Upper lobe of right lung (tissue), 1 donor: ENCODE results near the gene LNX2. TPM values are rescaled to one million over a fixed set of nuclear protein-coding genes. Genes with fewer than 3 reads are reported as not detected.
A peak's percentile ranks its signal among the peaks of the same experiment; 100 is the strongest.

ENCODE experiments used
- ATAC-seq: fragments of 200-7000 bp; cut with Tn5 transposase; one replicate; pipeline ENCODE4 v1.9.1; 2020; ENCODE audit warnings: mild to moderate bottlenecking, moderate library complexity
- DNase-seq: peaks from one replicate; pipeline ENCODE4 v3.0.0-alpha.2; 2020
- H3K27ac ChIP-seq: fragments of 200-600 bp; one replicate; pipeline ENCODE4 v1.8.0; 2022
- H3K27me3 ChIP-seq: fragments of 200-600 bp; one replicate; pipeline ENCODE4 v1.8.0; 2022; ENCODE audit warnings: mild to moderate bottlenecking
- H3K36me3 ChIP-seq: fragments of 200-600 bp; one replicate; pipeline ENCODE4 v1.8.0; 2022
- H3K4me1 ChIP-seq: fragments of 200-600 bp; one replicate; pipeline ENCODE4 v1.8.0; 2022
- H3K4me3 ChIP-seq: fragments of 200-600 bp; one replicate; pipeline ENCODE4 v1.8.0; 2022; ENCODE audit warnings: mild to moderate bottlenecking
- H3K9me3 ChIP-seq: fragments of 200-600 bp; one replicate; pipeline ENCODE4 v1.8.0; 2022
- intact Hi-C: fragments of 100-400 bp; cut with DNase I; formaldehyde crosslinking; loops from one replicate; pipeline ENCODE4 v1.11.0; 2022
- total RNA-seq: library from RNA; stranded (reverse); fragmentation: NEBNext Ultra II Directional; extraction: Animal tissue kit (Norgen Biotek cat#: 25700); gene quantifications from one replicate; pipeline ENCODE4 v1.2.1, GENCODE V29; 2021
- TF ChIP-seq, protein P1 (sequence below): fragments of 200-600 bp; IDR thresholded peaks from one replicate; pipeline ENCODE4 v1.8.0; 2022; ENCODE audit warnings: antibody characterized with exemption
- donor health status: DM: no; HTN: yes; CAD: no; lungs with severe emphysema.

LNX2 gene
- total RNA-seq, 1 donor from 2014 or later: 35.3 TPM

- peak; percentile 66 for ATAC-seq
- Histone ChIP-seq H3K36me3 (no peaks in the 10 kb centered on the region), H3K27me3 (no peaks in the 10 kb centered on the region), H3K9me3 (no peaks in the 10 kb centered on the region), H3K4me3 (no peak overlapping the region), H3K27ac (no peak overlapping the region), H3K4me1 (no peaks in the 10 kb centered on the region)
- no peak for DNase-seq
- TF ChIP-seq, protein P1, sequence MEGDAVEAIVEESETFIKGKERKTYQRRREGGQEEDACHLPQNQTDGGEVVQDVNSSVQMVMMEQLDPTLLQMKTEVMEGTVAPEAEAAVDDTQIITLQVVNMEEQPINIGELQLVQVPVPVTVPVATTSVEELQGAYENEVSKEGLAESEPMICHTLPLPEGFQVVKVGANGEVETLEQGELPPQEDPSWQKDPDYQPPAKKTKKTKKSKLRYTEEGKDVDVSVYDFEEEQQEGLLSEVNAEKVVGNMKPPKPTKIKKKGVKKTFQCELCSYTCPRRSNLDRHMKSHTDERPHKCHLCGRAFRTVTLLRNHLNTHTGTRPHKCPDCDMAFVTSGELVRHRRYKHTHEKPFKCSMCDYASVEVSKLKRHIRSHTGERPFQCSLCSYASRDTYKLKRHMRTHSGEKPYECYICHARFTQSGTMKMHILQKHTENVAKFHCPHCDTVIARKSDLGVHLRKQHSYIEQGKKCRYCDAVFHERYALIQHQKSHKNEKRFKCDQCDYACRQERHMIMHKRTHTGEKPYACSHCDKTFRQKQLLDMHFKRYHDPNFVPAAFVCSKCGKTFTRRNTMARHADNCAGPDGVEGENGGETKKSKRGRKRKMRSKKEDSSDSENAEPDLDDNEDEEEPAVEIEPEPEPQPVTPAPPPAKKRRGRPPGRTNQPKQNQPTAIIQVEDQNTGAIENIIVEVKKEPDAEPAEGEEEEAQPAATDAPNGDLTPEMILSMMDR: no peak
- intact Hi-C loops: no loop called here
Observed at GRCh38 chr13:27522847-27523246, 97.5 kb downstream of the LNX2 start.

DNA sequence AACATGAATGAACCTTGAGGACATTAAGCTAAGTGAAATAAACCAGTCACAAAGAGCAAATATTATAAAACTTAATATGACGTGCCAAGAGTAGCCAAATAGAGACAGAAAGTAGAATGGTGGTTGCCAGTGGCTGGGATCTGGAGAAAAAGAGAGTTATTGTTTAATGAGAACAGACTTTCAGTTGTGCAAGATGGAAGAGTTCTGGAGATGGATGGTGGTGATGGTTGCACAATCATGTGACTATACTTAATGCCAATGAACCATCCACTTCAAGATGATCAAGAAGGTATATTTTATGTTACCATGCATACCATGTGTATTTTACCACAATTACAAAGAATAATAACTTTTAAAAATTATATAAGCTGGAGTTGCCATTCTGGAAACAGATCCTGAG lies 104.2 kb downstream of the LNX2 start:
- no peaks in the 10 kb centered on the region for H3K4me1 ChIP-seq
- H3K9me3 ChIP-seq: no peaks in the 10 kb centered on the region
- no peak for DNase-seq
- no peaks in the 10 kb centered on the region for H3K27me3 ChIP-seq
- TF ChIP-seq, protein P1: no peak
- H3K4me3 ChIP-seq: no peak overlapping the region
- ATAC-seq: no peak
- intact Hi-C loops: no loop called here
- H3K36me3 ChIP-seq: no peaks in the 10 kb centered on the region
- H3K27ac ChIP-seq: no peak overlapping the region

DNA sequence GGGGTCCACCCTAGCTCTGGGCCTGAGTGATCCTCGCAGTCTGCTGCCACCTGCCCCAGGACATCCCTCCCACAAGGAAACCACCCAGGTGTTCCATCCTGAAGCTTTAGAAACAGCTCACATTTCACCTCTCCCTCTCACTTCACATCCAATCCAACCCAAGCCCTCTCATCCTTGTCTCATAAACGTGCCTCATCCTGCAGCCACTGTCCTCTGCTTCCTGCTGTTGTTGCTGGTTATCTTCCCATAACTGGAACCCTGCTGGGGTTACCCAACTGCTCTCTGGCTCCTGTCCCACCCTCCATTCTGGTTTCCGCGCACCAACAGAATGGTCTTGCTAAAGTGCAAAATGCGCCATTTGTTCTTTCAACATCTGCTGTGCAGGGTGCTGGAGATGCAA lies 110.2 kb downstream of the LNX2 start:
- Histone ChIP-seq H3K36me3 (no peaks in the 10 kb centered on the region), H3K4me3 (no peak overlapping the region), H3K27ac (no peak overlapping the region), H3K27me3 (no peaks in the 10 kb centered on the region), H3K4me1 (no peaks in the 10 kb centered on the region), H3K9me3 (no peaks in the 10 kb centered on the region)
- ATAC-seq (no peak), DNase-seq (no peak)
- intact Hi-C loops: no loop called here
- TF ChIP-seq, protein P1: no peak

DNA sequence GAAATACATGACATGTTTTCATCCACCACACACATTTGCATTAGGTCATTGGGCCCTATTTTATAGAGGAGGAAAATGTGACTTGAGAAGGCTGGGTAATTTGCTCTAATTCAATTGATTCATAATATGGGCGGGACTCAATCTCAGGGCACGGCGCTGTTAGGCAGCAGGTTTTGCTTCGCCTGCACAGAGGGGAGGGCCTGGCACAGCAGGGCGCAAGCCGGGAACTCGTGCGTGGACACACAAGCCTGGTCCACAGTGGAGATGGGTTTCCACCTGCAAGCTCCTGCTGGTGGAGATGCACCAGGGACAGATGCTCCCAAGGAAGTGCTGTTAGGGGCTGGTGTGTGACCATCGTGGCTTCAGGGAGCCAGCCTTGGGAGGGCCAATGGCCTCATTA lies 111.5 kb downstream of the LNX2 start:
- TF ChIP-seq, protein P1: no peak
- intact Hi-C loops: no loop called here
- Histone ChIP-seq H3K27ac (no peak overlapping the region), H3K4me3 (no peak overlapping the region), H3K36me3 (no peaks in the 10 kb centered on the region), H3K4me1 (no peaks in the 10 kb centered on the region), H3K27me3 (no peaks in the 10 kb centered on the region), H3K9me3 (no peaks in the 10 kb centered on the region)
- ATAC-seq: no peak
- no peak for DNase-seq

DNA sequence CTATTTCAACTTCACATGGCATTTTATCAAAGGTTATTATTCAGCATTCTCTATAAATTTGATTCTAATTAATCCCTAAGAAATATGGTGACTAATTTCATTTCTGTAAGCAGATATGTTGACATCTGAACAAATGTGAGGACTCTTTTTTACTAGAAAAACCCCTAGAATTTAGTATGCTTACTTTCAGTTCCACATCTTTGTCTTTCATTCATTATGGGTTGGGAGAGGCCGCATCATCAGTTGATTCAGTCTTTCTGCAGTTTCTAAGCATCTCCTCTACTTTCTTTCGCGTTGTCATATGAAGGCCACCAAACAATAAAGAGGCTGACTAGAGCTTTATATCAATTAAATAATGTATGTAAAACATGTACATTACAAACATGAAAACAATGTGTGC lies 114.5 kb downstream of the LNX2 start:
- no peaks in the 10 kb centered on the region for H3K9me3 ChIP-seq
- H3K4me1 ChIP-seq: no peaks in the 10 kb centered on the region
- H3K36me3 ChIP-seq: no peaks in the 10 kb centered on the region
- no peak for DNase-seq
- ATAC-seq: no peak
- intact Hi-C loops: no loop called here
- no peak overlapping the region for H3K4me3 ChIP-seq
- H3K27me3 ChIP-seq: no peaks in the 10 kb centered on the region
- no peak overlapping the region for H3K27ac ChIP-seq
- TF ChIP-seq, protein P1: no peak

DNA sequence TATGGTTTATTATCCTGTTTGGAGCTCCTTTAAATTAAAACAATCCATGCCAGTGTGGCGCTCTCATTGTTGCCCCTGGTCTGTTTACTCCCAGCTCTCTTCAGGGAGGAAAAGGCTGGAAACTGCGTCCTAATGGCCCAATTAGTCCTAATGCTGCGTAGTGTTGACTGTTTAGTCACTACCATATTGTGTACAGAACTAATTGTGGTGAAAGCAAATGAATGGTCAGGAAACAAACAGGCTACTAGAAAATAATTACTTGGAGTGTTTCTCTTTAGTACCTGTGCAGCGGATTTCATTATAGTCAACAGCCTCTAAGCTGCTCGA lies 115.5 kb downstream of the LNX2 start:
- intact Hi-C loops: no loop called here
- Histone ChIP-seq H3K4me3 (no peak overlapping the region), H3K36me3 (no peaks in the 10 kb centered on the region), H3K27me3 (no peaks in the 10 kb centered on the region), H3K9me3 (no peaks in the 10 kb centered on the region), H3K4me1 (no peaks in the 10 kb centered on the region), H3K27ac (no peak overlapping the region)
- no peak for DNase-seq
- TF ChIP-seq, protein P1: no peak
- no peak for ATAC-seq
